Testis (tissue), 3 donors: ENCODE results near the gene GEMIN7. TPM values are rescaled to one million over a fixed set of nuclear protein-coding genes. Genes with fewer than 3 reads are reported as not detected.

Experiments
- DNase-seq: peaks from one replicate; pipeline ENCODE4 v3.0.0-alpha.2; 2019
- H3K27ac ChIP-seq, 2 donors: fragments of 200-600 bp; sonication (generic); one replicate each; pipeline ENCODE4 v1.5.1; 2019
- H3K27me3 ChIP-seq: fragments of 200-600 bp; sonication (generic); one replicate; pipeline ENCODE4 v1.5.1; 2019
- H3K36me3 ChIP-seq: fragments of 200-600 bp; sonication (generic); one replicate; pipeline ENCODE4 v1.5.1; 2017; ENCODE audit warnings: low read depth; ENCODE audit errors: missing control alignments
- H3K4me1 ChIP-seq: fragments of 200-600 bp; sonication (generic); one replicate; pipeline ENCODE4 v1.5.1; 2019
- H3K4me3 ChIP-seq, 2 donors: fragments of 200-600 bp; sonication (generic); one replicate each; pipeline ENCODE4 v1.5.1; 2017 to 2019
- H3K9me3 ChIP-seq: fragments of 200-600 bp; sonication (generic); one replicate; pipeline ENCODE4 v1.5.1; 2017
- POLR2A ChIP-seq: fragments of 450-650 bp; IDR thresholded peaks from one replicate; pipeline ENCODE4 v1.6.1; 2017; ENCODE audit warnings: antibody characterized with exemption, mild to moderate bottlenecking, moderate library complexity
- WGBS, 2 donors: methylation state at CpG; one replicate each; pipeline ENCODE4 v1.1.5; 2018; 5-methylcytosine and 5-hydroxymethylcytosine counted together
- intact Hi-C: fragments of 100-400 bp; cut with DNase I; formaldehyde crosslinking; loops from one replicate; pipeline ENCODE4 v1.15.1; 2023; ENCODE audit warnings: low total_unique reads
- polyA plus RNA-seq: library from polyadenylated mRNA; stranded (reverse); fragments of 350-450 nt; fragmentation: Illumina TruSeq; extraction: RNeasy Lipid Tissue Mini Kit (QIAGEN cat#74804); gene quantifications from one replicate; pipeline ENCODE4 v1.2.3, GENCODE V29; 2014; ENCODE audit warnings: low read depth, low replicate concordance; ENCODE audit not compliant: insufficient read depth
- small RNA-seq, 2 donors: library from RNA; depleted of rRNA; stranded (forward); fragments of <200 nt; gene quantifications; one replicate each; pipeline ENCODE3, GENCODE V24; 2016
- total RNA-seq, 2 donors: library from RNA; depleted of rRNA; stranded (reverse); fragments of >200 nt; gene quantifications; one replicate each; pipeline ENCODE4 v1.2.3, GENCODE V29; 2016
- TF ChIP-seq, protein P1 (sequence below), 3 experiments: fragments of 450-650 bp in 2 of 3; fragments of 200-600 bp in 1 of 3; sonication (generic) in 1 of 3; IDR thresholded peaks; one replicate each; pipeline ENCODE4 v1.5.1; 2016 to 2019; ENCODE audit warnings: antibody characterized with exemption in 3 of 3, mild to moderate bottlenecking in 2 of 3, moderate library complexity in 1 of 3

The GEMIN7 gene
- total and polyA plus RNA-seq, 3 donors from 2014 or later = 7.6 to 13.5 (median 9.7) TPM

DNA sequence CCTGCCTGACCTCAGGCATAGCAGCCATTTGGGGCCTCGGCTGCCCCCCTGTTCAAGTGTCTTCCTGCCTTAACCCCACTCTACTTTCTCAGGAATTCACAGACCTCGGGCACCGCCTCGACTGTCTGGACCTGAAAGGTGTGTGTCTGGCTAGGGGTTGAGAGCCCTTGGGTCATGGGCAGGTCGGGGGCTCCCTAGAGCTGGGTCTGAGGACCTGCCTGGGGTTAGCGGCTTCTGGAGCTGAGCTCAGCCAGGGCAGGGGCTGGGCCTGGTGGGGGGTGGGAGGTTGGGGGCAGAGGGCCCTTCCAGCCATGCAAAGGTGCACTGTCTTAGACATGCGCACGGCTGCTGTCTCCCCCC lies 61.1 kb downstream of the GEMIN7 start:
- 87 to 92% methylated on average over 3 to 8 of the region's 8 CpGs for WGBS, 2 donors
- no peaks in the 10 kb centered on the region for H3K27me3 ChIP-seq
- H3K4me1 ChIP-seq = peaks cover 7% of the 10 kb centered on the region
- H3K9me3 ChIP-seq = no peaks in the 10 kb centered on the region
- DNase-seq = no peak
- no peaks in the 10 kb centered on the region for H3K36me3 ChIP-seq
- intact Hi-C loops = no loop called here
- H3K27ac ChIP-seq = no peak overlapping the region
- H3K4me3 ChIP-seq = no peak overlapping the region
- TF ChIP-seq, protein P1, sequence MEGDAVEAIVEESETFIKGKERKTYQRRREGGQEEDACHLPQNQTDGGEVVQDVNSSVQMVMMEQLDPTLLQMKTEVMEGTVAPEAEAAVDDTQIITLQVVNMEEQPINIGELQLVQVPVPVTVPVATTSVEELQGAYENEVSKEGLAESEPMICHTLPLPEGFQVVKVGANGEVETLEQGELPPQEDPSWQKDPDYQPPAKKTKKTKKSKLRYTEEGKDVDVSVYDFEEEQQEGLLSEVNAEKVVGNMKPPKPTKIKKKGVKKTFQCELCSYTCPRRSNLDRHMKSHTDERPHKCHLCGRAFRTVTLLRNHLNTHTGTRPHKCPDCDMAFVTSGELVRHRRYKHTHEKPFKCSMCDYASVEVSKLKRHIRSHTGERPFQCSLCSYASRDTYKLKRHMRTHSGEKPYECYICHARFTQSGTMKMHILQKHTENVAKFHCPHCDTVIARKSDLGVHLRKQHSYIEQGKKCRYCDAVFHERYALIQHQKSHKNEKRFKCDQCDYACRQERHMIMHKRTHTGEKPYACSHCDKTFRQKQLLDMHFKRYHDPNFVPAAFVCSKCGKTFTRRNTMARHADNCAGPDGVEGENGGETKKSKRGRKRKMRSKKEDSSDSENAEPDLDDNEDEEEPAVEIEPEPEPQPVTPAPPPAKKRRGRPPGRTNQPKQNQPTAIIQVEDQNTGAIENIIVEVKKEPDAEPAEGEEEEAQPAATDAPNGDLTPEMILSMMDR (IDR thresholded peaks at IDR 0.05) = no peak

DNA sequence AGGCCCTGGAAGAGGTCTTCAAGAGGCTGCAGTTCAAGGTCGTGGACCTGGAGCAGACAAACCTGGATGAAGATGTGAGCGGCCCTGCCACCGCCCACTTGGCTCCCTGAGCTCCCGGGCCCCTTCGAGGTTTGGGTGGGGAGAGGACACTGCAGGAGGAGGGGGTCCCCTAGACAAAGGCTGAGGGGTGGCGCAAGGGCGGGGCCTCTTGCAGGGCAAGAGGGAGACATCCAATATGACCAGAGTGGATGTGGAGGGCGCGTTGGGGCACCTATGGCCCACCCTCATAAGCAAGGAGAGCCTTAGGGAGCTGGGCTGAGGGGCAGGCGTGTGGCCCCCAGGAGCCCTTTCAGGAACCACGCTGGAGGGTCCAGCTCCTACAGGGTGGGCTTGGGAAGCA lies 61.5 kb downstream of the GEMIN7 start:
- no peak for TF ChIP-seq POLR2A
- TF ChIP-seq, protein P1 (IDR thresholded peaks at IDR 0.05) = no peak
- Histone ChIP-seq H3K36me3 (no peaks in the 10 kb centered on the region), H3K9me3 (no peaks in the 10 kb centered on the region), H3K27me3 (no peaks in the 10 kb centered on the region), H3K4me1 (peaks cover 7% of the 10 kb centered on the region), H3K4me3 (no peak overlapping the region), H3K27ac (no peak overlapping the region)
- whole genome bisulfite sequencing, 2 donors = 93% methylated on average over 9 to 11 of the region's 11 CpGs
- intact Hi-C loops = no loop called here
- no peak for DNase-seq

Small RNAs within 50 kb of the gene (small RNA-seq; reads per million reads assigned to genes)
- 0 reads per million in 2 donors for gene RNU6-611P

Other genes starting within 250 kb of the GEMIN7 start
- gene NECTIN2, start 233.0 kb upstream of the GEMIN7 start, total RNA-seq = 100 to 1,000 TPM; 268 to 278 TPM
- 158 TPM for gene NECTIN2, start 233.0 kb upstream of the GEMIN7 start, polyA plus RNA-seq
- 10 to 100 TPM; 54.7 to 67.3 TPM for gene TOMM40, start 188.0 kb upstream of the GEMIN7 start, total RNA-seq
- 43.1 TPM for gene TOMM40, start 188.0 kb upstream of the GEMIN7 start, polyA plus RNA-seq
- gene APOE, start 173.5 kb upstream of the GEMIN7 start, total RNA-seq = 100 to 1,000 TPM; 215 to 494 TPM
- gene APOE, start 173.5 kb upstream of the GEMIN7 start, polyA plus RNA-seq = 185 TPM
- 10 to 100 TPM in 1 of 2 donors, 1 to 10 TPM in 1; 9.4 to 43.9 TPM for gene APOC1, start 164.7 kb upstream of the GEMIN7 start, total RNA-seq
- gene APOC1, start 164.7 kb upstream of the GEMIN7 start, polyA plus RNA-seq = 42.9 TPM
- gene APOC4, start 137.0 kb upstream of the GEMIN7 start, total RNA-seq = not detected
- gene APOC4, start 137.0 kb upstream of the GEMIN7 start, polyA plus RNA-seq = not detected
- gene APOC2, start 133.2 kb upstream of the GEMIN7 start, total RNA-seq = 1 to 10 TPM; 1.1 to 1.2 TPM
- 2.9 TPM for gene APOC2, start 133.2 kb upstream of the GEMIN7 start, polyA plus RNA-seq
- 100 to 1,000 TPM; 198 to 204 TPM for gene CLPTM1, start 123.9 kb upstream of the GEMIN7 start, total RNA-seq
- gene CLPTM1, start 123.9 kb upstream of the GEMIN7 start, polyA plus RNA-seq = 179 TPM
- 1 to 10 TPM; 9.1 to 9.7 TPM for gene RELB, start 77.8 kb upstream of the GEMIN7 start, total RNA-seq
- gene RELB, start 77.8 kb upstream of the GEMIN7 start, polyA plus RNA-seq = 10.1 TPM
- gene CLASRP, start 40.2 kb upstream of the GEMIN7 start, total RNA-seq = 100 to 1,000 TPM; 113 to 132 TPM
- gene CLASRP, start 40.2 kb upstream of the GEMIN7 start, polyA plus RNA-seq = 76.1 TPM
- 1 to 10 TPM; 5.8 to 6.7 TPM for gene ZNF296, start 2.8 kb upstream of the GEMIN7 start, total RNA-seq
- 3.0 TPM for gene ZNF296, start 2.8 kb upstream of the GEMIN7 start, polyA plus RNA-seq
- gene PPP1R37, start 13.9 kb downstream of the GEMIN7 start, total RNA-seq = 10 to 100 TPM; 82.5 to 83.0 TPM
- gene PPP1R37, start 13.9 kb downstream of the GEMIN7 start, polyA plus RNA-seq = 28.5 TPM
- 1 to 10 TPM; 1.3 to 4.2 TPM for gene NKPD1, start 81.7 kb downstream of the GEMIN7 start, total RNA-seq
- gene NKPD1, start 81.7 kb downstream of the GEMIN7 start, polyA plus RNA-seq = 1.0 TPM
- gene TRAPPC6A, start 99.0 kb downstream of the GEMIN7 start, total RNA-seq = 10 to 100 TPM; 38.7 to 42.8 TPM
- 37.0 TPM for gene TRAPPC6A, start 99.0 kb downstream of the GEMIN7 start, polyA plus RNA-seq
- gene BLOC1S3, start 99.5 kb downstream of the GEMIN7 start, total RNA-seq = 10 to 100 TPM; 38.2 to 43.7 TPM
- gene BLOC1S3, start 99.5 kb downstream of the GEMIN7 start, polyA plus RNA-seq = 14.1 TPM
- gene EXOC3L2, start 166.1 kb downstream of the GEMIN7 start, total RNA-seq = 10 to 100 TPM; 29.5 to 30.2 TPM
- 7.4 TPM for gene EXOC3L2, start 166.1 kb downstream of the GEMIN7 start, polyA plus RNA-seq
- gene MARK4, start 172.0 kb downstream of the GEMIN7 start, total RNA-seq = 100 to 1,000 TPM; 197 to 200 TPM
- 114 TPM for gene MARK4, start 172.0 kb downstream of the GEMIN7 start, polyA plus RNA-seq
- gene CKM, start 243.6 kb downstream of the GEMIN7 start, total RNA-seq = 10 to 100 TPM; 16.5 to 22.4 TPM
- gene CKM, start 243.6 kb downstream of the GEMIN7 start, polyA plus RNA-seq = 61.1 TPM